Adrenal gland (tissue), 5 donors: ENCODE data around the gene PTK7.

ENCODE experiments used
- POLR2A ChIP-seq, 2 donors: fragments of 450-650 bp; IDR thresholded peaks; one replicate each; pipeline ENCODE4 v1.6.1; 2017; ENCODE audit warnings: antibody characterized with exemption in 2 of 2, mild to moderate bottlenecking in 2 of 2, moderate library complexity in 1 of 2
- TF ChIP-seq, protein P1 (sequence below), 6 experiments: fragments of 450-650 bp in 4 of 6; fragments of 200-600 bp in 2 of 6; sonication (generic) in 1 of 6; IDR thresholded peaks; 1 replicate in 5 of 6; 2 replicates in 1 of 6; pipeline versions ENCODE4 v1.5.1 to v1.8.0; 2016 to 2021; ENCODE audit warnings: antibody characterized with exemption in 6 of 6, mild to moderate bottlenecking in 2 of 6, moderate library complexity in 1 of 6
- donor health status: DM: no; HTN: no; CAD: no.

DNA sequence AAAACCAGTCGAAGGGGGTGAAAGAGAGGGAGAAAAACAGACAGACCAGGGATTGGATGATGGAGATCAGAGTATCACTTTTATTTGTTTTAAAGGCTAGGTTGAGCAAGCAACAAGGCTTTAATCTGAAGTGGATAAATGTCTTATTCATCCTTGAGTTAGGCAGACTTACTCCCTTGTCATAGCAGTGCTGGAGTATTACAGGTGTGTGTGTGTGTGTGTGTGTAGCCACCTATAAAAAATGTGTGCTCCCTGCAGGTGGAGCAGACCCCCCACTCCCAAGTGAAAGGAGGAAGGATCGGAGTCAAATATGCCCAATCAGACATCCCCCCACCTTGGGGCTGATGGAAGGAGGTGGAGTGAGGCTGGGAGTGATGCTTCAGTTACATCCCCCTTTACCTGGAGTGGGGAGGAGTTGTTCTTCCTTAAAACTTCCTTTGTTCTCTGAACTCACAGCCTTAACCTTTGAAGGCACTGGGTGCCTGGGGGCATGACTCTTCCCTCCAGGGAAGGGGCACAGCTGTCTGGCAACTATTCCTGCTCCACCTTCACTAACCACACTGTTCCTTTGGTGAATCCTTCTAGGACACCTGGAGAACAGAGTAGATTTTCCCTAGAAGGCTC, 27.3 kb downstream of the PTK7 start:
- TF ChIP-seq, protein P1, sequence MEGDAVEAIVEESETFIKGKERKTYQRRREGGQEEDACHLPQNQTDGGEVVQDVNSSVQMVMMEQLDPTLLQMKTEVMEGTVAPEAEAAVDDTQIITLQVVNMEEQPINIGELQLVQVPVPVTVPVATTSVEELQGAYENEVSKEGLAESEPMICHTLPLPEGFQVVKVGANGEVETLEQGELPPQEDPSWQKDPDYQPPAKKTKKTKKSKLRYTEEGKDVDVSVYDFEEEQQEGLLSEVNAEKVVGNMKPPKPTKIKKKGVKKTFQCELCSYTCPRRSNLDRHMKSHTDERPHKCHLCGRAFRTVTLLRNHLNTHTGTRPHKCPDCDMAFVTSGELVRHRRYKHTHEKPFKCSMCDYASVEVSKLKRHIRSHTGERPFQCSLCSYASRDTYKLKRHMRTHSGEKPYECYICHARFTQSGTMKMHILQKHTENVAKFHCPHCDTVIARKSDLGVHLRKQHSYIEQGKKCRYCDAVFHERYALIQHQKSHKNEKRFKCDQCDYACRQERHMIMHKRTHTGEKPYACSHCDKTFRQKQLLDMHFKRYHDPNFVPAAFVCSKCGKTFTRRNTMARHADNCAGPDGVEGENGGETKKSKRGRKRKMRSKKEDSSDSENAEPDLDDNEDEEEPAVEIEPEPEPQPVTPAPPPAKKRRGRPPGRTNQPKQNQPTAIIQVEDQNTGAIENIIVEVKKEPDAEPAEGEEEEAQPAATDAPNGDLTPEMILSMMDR (IDR thresholded peaks at IDR 0.05) = no peak
- TF ChIP-seq POLR2A (IDR thresholded peaks at IDR 0.05) = no peak
